ENCODE data around the gene CDAN1.

CDAN1 gene

DNA sequence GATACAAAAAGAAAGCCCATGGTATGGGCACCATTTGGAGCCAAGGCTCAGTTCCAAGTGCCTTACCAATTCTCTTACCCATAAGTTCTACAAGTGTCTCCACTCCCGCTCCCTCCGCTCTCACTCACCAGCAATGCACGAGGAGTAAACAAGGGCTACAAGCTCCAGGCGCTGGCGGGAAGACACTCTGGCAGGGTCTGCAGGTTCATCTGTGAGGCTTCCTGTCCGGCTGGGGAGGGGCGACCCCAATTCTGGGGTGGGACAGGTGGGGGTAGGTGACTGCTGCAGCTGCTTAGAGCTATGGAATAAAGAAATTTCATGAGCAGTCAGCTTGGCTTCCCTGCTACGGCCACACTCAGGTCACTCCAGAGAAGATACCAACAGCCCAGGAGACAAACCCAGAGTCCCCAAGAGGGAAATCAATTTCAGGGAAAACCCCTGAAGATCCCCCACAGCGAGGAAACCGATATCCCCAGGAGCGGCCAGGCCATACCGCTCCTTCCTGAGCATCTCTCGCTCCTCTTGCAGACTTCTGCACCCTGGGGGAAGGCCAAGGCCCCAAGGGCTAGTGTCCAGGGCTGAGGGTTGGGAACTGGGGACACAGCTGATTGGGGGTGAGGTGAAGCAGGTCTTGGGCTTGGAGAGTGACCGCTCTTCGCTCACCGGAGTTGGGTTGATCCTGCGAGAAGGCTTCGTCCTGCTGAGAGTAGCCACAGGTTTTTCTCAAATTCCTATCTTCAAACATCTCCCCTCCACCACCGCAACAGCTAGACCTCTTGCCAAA is 1.4 kb downstream of the CDAN1 start:
- no peak for DNase-seq (ENCODE audit: low spot score)

DNA sequence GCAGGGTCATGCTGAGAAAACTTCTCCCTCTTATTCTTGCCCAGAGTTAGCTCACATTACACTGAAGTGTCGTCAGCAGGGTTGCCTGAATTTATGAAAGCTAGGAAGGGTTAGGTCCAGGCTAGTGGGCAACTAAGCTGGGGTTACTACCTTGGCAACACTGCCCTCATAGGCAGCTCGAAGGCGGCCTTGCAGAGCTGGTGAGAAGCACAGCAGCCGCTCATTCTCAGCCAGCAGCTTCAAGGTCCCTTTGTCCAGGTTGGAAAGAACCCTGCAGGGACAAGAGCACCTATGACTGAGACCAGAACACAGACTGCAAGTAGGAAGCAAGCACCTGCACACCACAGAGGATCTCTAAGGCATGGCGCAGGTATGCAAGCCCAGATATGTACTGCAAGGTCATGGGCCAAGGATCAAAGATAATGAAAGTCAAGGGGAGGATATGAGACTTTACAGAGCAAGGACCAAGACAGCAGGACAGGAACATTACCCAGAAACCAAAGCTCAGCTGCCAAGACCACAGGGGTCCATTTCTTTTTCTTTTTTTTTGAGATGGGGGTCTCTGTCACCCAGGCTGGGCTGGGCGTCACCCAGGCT is 2.8 kb downstream of the CDAN1 start:
- no peak for DNase-seq (ENCODE audit: low spot score)

DNA sequence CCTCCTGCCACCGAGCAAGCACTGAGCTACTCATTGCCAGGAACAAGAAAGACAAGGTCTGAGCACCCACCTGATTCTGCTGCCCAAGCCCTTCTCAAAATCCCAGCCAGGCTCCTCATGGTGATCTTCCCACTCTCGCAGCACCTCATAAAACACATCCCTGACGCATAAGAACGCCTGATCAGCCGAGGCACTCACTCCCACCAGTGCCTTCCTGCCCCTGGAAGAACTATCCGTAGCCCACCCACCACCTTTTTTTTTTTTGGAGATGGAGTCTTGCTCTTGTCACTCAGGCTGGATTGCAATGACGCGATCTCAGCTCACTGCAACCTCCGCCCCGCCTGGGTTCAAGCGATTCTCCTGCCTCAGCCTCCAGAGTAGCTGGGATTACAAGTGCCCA is 3.9 kb downstream of the CDAN1 start:
- DNase-seq (ENCODE audit: low spot score) = no peak

DNA sequence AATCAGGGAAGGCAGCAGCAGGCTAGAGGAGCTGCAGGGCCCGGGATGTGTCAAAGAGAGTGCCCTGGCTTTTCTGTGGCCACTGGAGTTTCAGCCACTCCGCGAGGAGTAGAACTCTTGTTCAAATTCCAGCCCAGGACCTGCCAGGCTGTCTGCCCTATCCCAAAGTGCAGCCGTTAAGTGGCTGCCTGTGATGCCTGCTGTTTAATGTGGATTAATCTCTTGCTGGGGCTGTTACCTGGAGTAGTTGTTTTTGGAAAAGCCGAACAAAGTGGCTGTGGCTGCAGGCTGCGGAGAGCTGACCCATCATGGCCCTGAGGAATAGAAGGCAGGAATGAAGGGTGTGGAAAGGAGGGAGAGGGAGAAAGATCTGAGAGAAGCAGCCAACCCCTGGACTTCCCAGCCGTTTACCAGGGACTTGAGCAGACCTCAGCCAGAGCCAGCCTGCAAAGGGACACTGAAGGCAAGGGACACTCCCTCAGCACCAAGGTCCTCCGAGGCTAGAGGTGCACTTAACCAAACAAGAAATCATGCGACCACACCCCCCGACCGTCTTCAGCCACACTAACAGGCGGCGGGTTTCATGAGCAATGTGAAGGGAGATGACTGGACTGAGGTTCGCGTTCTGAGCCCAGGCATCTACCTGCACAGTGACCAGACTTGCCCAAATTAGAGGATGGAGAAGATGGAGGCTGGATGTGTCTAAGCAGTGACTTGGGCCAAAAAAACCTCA is 4.7 kb downstream of the CDAN1 start:
- DNase-seq (ENCODE audit: low spot score) = no peak

DNA sequence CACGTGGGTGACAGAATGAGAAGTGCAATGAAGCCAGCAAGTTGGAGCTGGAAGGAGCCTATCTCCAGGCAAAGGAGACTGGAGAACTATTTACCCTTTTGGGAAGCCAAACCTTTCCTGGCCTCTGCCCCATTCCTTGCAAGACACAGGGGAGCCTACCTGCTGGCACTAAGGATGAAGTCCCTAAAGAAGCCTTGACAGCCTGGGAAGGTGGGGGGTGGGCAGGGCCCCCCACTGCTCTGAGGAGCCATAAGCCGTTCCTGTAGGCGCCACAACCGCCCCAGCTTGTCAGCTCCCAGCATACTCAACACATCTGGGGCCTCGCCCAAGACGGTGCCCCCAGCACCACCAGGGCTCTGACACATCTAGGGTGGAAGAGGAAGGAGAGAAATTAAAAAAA is 5.5 kb downstream of the CDAN1 start:
- DNase-seq (ENCODE audit: low spot score) = no peak

DNA sequence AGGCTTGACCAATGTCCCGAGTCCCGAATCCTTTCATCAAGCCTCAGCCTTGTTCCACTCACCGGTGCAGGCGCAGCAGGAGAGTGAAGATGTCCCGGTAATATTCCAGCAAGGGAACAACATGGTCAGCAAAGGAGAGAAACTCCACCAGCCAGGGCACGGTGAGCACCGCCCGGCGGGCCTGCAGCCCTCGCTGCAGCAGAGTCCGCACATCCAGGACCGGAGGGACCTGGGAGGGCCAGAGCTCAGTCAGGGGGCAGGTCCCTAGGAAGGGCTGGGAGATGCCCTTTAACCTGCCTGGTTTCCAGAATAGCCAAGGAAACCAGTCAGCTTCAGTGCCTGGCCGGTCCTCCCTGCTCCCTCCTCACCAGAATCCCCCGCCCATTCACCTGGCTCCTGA is 6.4 kb downstream of the CDAN1 start:
- DNase-seq (ENCODE audit: low spot score) = no peak

DNA sequence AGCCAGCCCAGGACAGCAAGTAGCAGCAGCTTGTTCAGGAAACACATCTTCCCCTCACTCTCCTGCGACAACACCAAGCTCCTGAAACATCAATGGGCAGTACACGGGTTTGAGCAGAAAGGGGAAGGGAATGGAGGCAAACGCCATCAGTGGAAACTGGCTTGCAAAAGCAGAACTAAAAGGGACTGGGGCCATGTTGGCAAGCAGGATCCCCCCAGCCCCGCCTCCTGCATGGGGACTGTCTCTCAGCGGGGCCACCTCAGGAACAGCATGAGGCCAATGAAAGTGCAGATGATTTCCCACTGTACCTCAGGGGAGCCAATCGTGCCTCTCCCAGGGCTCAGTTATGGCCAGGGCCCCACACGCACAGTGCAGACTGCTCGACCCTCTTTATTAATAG is 6.8 kb downstream of the CDAN1 start:
- no peak for DNase-seq (ENCODE audit: low spot score)

DNA sequence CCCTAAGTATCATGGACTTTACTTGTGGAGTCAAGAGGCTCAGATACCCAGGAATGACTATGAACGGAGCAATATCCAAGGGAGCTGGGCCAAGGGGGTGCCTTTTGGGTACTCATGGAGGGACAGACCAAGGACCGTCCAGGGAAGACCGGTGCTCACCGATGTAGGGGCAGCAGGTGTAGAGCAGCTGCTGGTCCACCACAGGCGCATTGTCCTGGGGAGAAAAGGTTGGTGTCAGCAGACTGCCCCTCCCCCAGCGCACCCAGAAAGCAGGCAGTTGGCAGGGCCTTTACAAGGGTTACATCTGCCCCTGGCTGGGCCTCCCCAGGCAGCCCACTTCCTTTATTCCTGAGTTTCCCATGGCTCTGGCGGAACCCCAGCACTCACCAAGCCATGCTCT is 7.5 kb downstream of the CDAN1 start:
- DNase-seq (ENCODE audit: low spot score) = no peak

DNA sequence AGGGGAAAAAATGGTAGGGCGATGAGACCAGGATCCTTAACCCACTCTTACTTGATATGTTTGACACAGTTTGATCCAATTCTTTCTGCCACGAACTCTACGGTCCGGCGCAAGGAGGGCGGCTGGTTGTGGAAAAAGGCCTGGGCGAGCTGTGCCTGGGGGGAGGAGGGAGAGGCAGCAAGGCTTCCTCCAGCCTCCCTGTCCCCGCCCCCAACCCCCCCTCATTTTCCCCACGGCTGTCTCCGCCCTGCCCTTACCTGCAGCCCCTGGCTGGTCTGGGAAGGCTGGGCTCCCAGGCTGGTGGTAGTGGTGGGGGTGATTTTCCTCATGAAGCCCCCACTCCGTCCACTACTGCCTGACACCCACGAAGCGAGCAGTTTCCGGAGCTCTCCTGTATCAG is 8.0 kb downstream of the CDAN1 start:
- DNase-seq (ENCODE audit: low spot score) = no peak

DNA sequence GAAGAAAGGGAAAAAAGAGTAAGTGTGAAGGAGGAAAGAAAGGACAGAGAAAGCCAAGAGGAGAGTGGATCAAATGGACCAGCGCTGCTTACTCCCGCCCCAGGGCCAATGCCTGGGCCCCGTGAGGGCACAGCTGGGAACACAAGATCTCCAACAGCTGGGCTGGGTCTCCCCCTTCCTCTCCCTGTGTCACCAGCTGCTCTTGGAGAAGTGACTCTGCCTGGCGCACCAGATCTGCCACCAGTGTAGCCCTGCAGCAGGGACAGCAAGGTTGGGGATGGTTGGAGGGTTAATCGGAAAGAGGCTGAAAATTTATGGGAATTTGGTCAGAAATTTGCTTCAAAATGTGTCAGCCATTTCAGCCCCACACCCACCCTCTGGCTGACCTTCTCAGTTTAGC is 8.4 kb downstream of the CDAN1 start:
- no peak for DNase-seq (ENCODE audit: low spot score)

DNA sequence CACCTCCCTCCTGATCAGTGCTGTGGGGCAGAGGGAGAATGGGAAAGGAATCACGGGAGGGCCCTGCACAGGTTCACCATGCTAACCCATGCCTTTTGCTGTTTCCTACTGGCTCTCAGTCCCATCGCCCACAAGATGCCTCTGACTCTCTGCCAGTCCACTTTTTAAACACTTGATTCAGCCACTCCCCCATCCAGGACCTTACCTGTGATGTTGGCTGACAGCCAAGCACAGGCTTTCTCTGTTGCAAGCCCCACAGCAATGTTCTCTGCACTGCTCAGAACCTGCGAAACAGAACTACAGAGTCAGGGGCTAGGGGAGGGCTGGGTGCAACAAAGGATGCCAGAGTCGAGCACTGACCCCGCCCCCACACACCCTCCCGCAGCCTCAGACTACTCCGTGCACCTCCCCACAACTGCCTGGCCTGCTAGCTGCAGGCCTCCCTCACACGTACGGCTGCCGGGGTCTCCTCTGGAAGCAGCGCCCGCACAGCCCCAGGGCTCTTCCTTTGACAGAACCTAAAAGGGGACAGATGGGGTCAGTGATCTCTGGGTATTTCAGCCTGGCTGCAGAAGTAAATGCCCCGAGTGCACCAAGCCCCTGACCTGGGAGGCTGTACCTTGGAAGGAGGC is 9.1 kb downstream of the CDAN1 start:
- no peak for DNase-seq (ENCODE audit: low spot score)

DNA sequence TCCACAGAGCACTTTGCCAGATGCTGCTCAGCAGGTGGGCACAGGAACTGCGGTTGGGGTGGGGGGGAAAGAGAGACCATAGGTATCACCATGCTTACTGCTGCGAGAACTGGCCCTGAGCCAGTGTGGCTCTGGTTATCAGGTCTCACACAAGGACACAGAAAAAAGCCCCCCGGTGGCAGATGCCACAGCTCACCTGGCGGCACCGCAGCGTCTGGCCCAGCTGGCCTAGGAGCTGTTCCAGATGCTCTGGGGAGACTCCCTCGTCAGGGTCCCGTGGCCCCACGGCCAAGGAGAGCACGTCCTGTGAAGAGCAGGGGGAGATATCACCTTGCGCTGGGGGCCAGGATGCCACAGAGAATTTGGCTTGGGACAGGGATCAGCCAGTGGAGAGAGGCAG is 10.8 kb downstream of the CDAN1 start:
- no peak for DNase-seq (ENCODE audit: low spot score)

DNA sequence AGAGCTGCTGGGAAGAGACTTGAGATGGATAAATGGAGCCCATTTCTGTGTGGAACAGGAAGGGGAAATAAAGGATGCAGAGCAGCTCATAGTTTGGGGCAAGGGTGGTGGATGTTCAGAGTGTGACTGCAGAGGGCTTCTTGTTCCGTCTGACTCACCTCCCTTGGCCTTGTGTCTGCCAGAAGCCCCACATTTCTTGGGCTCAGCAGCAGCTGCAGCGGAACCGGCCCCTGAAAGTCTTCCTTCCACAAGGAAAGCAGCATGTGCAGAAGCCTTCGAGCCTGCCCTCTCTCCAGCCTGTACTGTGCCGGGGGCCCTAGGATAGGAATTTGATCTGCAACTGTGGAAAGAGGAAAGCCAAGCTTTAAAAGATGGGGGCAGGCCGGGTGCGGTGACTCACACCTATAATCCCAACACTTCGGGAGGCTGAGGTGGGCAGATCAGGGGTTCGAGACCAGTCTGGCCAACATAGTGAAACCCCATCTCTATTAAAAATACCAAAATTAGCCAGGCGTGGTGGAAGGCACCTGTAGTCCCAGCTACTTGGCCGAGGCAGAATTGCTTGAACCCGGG is 11.5 kb downstream of the CDAN1 start:
- no peak for DNase-seq (ENCODE audit: low spot score)

DNA sequence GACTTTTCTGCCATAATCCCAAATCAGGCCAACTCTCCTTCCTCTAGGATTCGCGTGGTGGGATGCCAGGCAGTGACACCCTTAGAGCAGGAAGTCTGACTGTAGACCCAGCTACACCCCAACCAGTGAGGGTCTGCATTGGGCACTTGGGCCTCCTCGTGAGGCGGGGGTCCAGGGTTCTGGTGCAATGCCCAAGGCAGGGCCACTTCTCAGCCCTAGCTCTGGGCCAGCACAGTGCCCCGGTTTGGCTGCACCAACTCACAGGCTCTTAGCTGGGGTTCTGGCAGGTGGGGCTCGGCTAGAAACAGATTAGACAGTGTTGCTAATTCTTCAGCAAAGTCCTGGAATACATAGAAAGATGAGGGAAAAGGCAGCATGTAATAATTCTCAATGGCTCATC is 12.7 kb downstream of the CDAN1 start:
- no peak for DNase-seq (ENCODE audit: low spot score)

DNA sequence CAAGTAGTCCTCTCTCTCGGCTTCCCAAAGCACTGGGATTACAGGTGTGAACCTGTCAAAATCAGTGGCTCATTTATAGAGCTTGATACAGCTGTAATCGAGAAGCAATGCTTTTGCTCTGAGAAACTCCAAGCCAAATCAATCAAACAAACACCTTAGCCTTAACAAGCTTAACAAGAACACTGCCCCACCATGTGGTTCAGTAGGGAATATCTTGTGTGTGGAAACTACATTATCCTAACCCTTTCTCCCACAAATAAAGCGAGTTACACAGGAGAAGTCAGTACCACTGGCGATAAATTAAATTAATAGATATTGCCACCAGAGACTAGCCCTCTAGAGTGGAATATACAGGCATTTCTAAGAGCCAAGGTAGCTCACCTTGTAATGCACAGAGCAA is 13.9 kb downstream of the CDAN1 start:
- no peak for DNase-seq (ENCODE audit: low spot score)

DNA sequence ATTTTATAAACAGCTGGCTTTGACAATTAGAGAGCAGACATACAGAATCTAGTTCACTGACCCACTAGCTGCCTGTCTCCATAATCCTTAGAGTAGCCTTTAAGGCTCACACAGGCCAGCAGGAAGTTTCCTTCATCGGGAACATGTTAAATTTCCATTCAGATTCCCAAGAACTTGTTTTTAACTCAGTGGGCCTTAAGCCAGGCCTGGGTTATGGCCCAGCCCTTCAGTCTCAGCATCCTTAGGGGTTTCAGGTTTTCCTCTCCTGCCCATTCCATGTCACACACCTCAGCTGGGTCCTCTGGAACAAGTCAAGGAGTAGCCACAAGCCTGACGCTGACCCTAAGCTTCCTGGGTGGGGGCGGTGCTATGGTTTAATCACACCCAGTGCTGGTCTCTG is 15.0 kb downstream of the CDAN1 start:
- no peak for DNase-seq (ENCODE audit: low spot score)

DNA sequence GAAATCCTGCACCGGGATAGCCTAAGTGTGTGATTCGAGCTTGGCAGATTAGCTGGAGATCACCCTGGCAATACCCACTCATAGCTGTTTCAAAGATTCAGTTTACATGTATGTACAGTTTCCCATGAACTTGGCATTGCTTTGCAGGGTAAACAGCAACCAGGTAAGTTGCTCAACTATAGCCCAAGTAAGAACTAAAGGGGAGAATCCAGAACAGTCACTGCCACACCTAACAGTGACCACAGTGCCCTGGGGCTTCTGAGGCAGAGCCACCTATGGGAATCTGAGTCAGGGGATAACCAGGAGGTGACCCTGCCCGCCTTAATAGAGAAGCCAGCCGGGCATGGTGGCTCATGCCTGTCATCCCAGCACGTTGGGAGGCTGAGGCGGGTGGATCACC is 15.9 kb downstream of the CDAN1 start:
- DNase-seq (ENCODE audit: low spot score) = no peak

DNA sequence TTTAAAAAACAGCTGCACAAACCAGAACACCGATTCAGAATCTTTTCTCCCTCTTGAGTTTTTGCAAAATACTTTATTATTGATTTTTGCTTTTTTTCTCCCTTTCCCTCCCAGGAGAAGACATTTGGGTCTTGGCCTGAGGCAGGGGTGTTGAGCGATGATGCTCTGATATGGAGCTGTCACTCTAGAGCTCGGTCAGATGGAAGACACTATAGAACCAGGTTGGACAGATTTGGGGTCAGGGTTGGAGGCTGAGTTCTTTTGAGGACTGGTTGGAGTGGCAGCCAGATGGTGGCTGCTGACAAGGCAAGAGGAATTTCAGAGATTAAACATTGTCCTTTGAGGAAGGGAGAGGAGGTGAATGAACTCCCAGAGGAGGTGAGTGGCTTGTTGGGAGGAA is 16.9 kb downstream of the CDAN1 start:
- no peak for DNase-seq (ENCODE audit: low spot score)

DNA sequence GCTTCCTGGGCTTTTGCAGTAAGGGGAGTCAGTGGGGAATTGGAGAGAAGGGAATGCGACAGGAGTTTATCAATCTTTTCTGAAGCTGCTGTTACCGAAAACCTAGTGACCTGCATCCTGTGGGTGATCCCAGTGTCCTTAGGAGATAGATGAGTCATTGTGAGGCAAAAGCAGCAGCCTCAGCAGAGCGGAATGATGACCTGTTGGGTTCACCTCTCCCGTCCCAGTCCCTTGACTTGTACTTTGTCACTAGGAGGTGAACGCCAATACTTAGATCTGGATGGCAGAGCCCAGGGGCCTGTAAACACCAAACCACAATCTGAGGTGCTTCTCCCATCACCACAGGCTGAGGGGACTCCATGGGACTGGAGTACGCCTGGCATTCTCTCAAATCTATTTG is 17.9 kb downstream of the CDAN1 start:
- DNase-seq (ENCODE audit: low spot score) = no peak

DNA sequence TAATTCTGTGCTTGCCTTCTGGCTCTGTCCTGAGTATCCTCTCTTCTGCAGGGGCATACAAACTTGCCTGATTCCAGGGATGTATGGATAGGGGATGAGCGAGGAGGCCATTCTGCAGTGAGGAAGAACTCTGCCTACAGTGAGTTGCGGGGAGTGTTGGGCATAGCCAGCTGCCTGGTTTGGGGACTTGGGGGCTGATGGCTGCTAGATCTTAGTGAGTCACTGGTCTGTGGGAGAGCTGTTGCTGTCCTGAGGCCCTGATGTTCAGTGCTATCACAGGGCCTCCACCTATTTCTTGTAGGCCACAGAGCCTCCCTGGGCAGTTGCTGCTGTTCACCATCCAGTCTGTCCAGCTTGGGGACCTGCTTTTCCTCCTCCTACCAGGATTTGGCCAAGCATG is 20.3 kb downstream of the CDAN1 start:
- no peak for DNase-seq (ENCODE audit: low spot score)

DNA sequence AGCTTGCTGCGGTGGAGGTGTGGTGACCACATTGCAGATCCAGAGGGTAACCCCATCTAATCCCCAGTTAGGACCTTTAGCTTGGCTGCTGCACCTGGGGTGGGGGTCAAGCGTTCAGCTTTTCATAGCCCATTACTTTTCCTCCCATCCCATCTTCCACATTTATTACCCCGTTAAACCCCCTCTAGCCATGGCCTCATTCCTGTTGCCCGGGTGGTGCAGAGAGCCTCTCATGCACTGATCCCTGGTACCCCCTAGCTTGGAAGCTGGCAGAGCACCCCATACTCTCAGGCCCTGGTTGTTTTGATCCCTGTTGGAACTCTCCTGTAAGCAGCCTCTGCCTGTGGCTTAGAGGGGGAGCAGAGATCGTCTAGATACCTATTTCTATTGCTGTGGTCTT is 20.8 kb downstream of the CDAN1 start:
- DNase-seq (ENCODE audit: low spot score) = no peak

DNA sequence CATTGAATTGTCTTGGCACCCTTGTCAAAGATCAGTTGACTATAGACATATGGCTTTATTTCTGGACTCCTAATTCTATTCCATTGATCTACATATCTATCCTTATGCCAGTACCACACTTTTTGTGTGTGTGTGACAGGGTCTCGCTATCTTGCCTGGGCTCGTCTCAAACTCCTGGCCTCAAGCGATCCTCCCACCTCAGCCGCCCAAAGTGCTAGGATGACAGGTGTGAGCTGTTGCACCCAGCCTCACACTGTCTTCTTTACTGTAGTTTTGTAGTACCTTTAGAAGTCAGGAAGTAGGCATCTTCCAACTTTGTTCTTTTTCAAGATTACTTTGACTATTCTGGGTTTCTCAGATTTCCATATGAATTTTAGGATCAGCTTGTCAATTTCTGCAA is 24.3 kb downstream of the CDAN1 start:
- no peak for DNase-seq (ENCODE audit: low spot score)

DNA sequence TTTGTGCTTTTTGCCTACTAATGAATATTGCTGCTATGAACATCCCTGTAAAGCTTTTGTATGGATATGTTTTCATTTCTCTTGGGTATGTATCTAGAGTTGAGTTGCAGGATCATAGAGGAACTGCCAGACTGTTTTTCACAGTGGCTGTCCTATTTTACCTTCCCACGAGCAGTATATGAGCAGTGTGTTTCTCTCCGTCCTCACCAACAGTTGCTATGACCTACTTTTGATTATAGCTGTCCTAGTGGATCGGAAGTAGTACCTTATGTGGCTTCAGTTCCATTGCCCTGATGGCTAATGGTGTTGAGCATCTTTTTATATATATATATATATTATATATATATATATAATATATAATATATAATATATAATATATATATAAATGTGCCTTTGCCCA is 25.2 kb downstream of the CDAN1 start:
- DNase-seq (ENCODE audit: low spot score) = no peak
